SH-SY5Y (cell line): ENCODE data around the gene OR10A5.

Experiments used
- GATA2 ChIP-seq: IDR thresholded peaks from 2 replicates; pipeline ENCODE4 v1.6.1; 2011; ENCODE audit warnings: mild to moderate bottlenecking, low read depth, low read length
- GATA3 ChIP-seq: IDR thresholded peaks from 2 replicates; pipeline ENCODE4 v1.6.1; 2011; ENCODE audit warnings: low read depth, mild to moderate bottlenecking, low read length, moderate library complexity

Gene OR10A5

DNA sequence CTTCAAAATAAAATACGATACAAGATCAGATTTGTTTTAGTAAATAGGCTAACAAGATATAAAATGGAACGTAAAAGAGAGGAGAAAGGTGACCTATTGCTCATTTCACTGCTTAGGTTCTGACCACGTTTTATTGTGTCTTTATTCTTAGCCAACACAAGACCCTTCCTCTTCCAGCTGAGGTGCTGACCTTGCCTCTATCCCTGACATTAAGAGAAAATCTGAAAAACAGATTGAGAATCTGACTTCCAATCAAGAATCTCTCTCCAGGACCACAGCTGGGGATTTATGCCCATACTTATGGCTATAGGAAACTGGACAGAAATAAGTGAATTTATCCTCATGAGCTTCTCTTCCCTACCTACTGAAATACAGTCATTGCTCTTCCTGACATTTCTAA is at the start of gene OR10A5:
Gene OR10A5, plus strand, starts transcription at position 301 of the 400 bp plus-strand sequence. Its CDS starts 0 bp downstream, at position 301.
- no peak for TF ChIP-seq GATA2
- TF ChIP-seq GATA3, result no peak

- TF ChIP-seq GATA3 (no peak), GATA2 (no peak)
Observed at GRCh38 chr11:6799402-6799801, 46.1 kb upstream of the OR10A5 start, which contains the start of gene OR6A2. TSS of gene OR6A2 (minus strand) at chr11:6799689. CDS start at chr11:6795708, 3,981 bp downstream.

GRCh38 chr11:6812390-6813005 is 33.0 kb upstream of the OR10A5 start:
- no peak for TF ChIP-seq GATA3
- no peak for TF ChIP-seq GATA2

DNA sequence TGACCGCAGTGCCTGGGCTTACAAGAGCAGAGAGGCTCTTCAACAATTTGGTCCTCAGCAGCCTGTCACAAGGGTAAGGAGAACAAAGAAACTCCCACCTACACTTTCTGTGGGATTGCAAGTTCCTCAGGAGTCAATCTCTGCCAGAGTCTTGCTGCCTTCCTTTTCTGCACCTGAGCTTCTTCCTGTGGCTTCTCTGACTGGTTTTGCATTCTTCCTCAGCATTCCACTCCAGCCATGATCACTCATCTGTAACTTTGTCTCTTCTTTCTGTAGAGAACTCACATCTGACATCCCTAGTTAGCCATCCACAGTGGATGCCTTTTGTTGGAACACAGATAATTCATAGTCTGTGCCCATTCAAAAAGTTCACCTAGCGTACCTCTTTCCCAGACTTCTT is 31.8 kb upstream of the OR10A5 start:
- TF ChIP-seq GATA2 (no peak), GATA3 (no peak)

- no peak for TF ChIP-seq GATA2
- no peak for TF ChIP-seq GATA3
Observed at GRCh38 chr11:6817694-6818093, 27.8 kb upstream of the OR10A5 start.

- TF ChIP-seq GATA2, result no peak
Observed at GRCh38 chr11:6818967-6819366, 26.5 kb upstream of the OR10A5 start.

DNA sequence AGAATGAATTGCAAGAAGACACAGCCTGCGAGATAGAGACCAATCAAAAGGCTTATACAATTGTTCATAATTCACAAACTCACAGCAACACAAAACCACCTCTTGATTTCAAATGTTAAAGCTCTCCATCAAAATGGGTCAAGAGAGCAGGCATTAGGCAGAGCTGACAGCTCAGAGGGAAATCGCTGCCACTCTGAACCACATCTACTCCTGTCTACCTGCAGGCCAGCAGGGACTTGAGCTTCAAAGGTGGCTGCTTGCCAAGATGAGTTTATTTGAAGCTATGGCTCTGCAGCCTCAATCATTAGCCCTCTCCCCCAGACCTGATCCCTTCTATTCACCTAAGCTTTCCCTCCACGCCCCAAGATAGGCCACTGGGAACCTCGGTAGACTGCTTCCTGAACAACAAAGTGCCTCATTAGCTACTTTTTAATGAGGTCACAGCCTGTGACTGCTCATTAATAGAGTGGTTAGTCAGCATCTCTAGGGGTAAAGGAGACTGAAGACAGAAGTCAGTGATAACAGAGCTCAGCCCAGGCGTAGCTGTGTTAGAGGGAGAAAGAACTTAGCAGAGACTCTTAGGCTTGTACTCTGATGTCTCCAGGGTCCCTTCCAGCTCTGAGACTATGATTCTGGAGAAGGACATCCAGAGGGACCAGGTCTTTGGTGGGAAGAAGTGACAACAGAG is 21.2 kb upstream of the OR10A5 start:
- no peak for TF ChIP-seq GATA3
- no peak for TF ChIP-seq GATA2

DNA sequence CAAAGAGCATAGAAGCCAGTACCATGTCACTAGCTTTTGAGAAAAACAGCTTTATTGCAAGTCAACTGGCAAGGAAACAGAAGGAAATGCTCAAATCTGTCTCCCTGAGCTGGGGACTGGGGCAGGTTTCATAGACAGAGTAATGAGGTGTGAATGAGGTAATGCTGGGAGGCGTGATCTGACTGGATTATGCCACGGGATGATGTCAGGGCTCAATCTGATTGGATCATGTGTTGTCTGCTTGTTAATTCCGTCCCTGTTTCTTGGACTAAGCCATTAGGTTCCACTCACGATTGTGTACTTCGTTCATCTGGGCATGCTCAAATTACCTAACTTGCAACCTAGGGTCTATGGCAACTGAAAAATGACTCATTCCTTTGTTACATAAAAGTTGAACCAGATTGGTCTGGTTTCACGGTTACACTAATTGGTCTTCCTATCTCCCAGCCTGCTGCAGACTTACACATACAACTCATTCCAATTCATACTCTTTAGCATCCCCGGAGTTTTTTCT is 20.2 kb upstream of the OR10A5 start:
- TF ChIP-seq GATA3 (no peak), GATA2 (no peak)

- no peak for TF ChIP-seq GATA2
- TF ChIP-seq GATA3, result no peak
Observed at GRCh38 chr11:6828103-6828502, 17.4 kb upstream of the OR10A5 start.

DNA sequence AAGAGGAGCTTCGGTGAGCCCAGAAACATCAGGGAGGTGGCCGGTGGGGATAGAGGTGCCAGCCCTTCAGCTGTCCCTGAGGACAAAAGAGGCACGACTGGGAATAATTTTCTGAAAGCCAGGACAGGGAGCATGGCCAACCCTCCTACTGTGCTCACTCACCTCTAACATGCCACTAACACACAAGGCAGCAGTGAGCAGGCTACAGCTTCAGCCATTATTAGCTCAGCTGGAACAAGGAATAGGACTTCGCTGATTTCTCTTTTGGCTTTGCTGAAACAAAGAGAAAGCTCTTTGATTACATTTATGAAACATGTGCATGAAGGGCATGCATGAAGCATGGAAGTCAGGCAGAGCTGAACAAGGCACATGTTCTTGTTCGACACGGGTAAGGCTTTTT is 12.1 kb upstream of the OR10A5 start:
- TF ChIP-seq GATA2 (no peak), GATA3 (no peak)

DNA sequence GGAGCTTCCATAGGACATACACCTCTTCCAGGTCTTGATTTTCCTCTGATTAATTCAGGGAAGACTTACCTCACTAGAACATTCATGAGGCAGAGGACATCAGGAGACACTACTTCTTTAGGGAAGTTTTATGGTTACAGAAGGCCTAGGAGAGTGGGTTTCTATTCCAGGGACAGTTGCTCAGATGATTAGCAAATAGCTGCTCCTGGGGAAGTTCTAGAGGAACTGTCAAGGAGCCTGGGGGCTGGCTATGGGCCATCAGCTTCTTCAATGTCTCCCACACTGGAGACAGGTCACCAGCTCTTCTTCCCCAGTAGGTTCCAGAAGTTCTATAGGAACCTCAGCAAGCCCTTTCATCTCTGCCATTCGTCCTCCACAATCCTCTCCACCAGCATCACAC is 11.5 kb upstream of the OR10A5 start:
- no peak for TF ChIP-seq GATA3
- TF ChIP-seq GATA2, result no peak

DNA sequence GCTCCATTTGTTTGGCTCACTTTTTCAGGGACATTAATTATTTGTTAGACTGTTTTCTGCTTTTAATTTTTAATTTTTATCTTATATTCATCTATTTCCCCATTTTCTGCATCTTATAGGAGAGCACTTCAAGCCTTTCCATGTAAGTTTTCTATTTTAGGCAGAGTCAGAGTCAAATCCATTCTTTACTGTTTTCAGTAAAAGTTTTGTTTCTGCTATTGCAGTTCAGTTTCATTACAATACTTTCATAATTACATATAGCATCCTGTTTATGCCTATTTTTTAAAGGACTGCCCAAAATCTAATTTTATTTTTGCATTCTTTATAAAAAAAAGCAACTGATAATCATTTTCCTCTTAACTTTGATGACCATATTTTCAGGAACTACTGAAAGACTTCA is 3.8 kb upstream of the OR10A5 start:
- TF ChIP-seq GATA2, result no peak
- TF ChIP-seq GATA3, result no peak

DNA sequence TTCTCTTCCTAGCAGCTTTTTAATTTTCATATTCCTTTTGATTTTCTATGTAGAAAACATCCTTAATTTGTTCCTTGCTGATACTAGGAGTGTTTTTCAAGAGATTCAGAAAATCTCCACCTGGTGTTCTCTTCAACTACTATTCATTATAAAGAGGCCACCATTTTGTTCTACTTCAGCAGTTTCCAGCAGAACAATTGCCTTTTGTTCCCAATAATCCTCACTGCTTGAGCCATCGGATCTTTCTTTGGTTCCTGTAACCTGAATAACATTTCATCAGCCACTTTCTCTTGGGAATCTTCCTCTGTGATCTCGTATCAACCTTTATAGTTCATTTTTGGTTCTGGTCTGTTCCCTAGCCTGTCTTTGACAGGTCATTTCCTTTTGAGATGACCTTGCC is 1.8 kb upstream of the OR10A5 start:
- no peak for TF ChIP-seq GATA3
- TF ChIP-seq GATA2, result no peak

GRCh38 chr11:6844356-6844755 is 1.1 kb upstream of the OR10A5 start:
- TF ChIP-seq GATA2 (no peak), GATA3 (no peak)

GRCh38 chr11:6850526-6850925 is 5.0 kb downstream of the OR10A5 start:
- no peak for TF ChIP-seq GATA2
- no peak for TF ChIP-seq GATA3

GRCh38 chr11:6855971-6856541 is 10.6 kb downstream of the OR10A5 start:
- TF ChIP-seq GATA2, result no peak
- TF ChIP-seq GATA3, result no peak
